ENCODE results near the gene NHP2.
"Not testable (repeated sequence)": the region's sequence is repeated elsewhere in the genome, so short reads cannot be mapped to it uniquely, and the experiment has no call there.

NHP2 gene

GRCh38 chr5:178131446-178131996 lies 22.2 kb downstream of the NHP2 start:
- DNase-seq (ENCODE audit: low read depth in 2 of 2, low spot score in 1 of 2) = no peak

GRCh38 chr5:178130576-178131445 lies 22.9 kb downstream of the NHP2 start, which contains the start of gene RMND5B:
TSS of gene RMND5B (plus strand) at chr5:178131014. CDS start at chr5:178138120, 7,106 bp downstream.
- peak in 1 of 2 donors; percentile 52 for DNase-seq (ENCODE audit: low read depth in 2 of 2, low spot score in 1 of 2)

GRCh38 chr5:178130234-178130575 lies 23.5 kb downstream of the NHP2 start:
- DNase-seq (ENCODE audit: low read depth in 2 of 2, low spot score in 1 of 2) = not testable (repeated sequence)

GRCh38 chr5:178129296-178129695 lies 24.4 kb downstream of the NHP2 start:
- no peak for DNase-seq (ENCODE audit: low read depth in 2 of 2, low spot score in 1 of 2)

GRCh38 chr5:178127300-178128009 lies 26.2 kb downstream of the NHP2 start:
- DNase-seq (ENCODE audit: low read depth in 2 of 2, low spot score in 1 of 2) = not testable (repeated sequence)

- DNase-seq (ENCODE audit: low read depth in 2 of 2, low spot score in 1 of 2) = no peak
Observed at GRCh38 chr5:178126556-178126955, 27.1 kb downstream of the NHP2 start.

- DNase-seq (ENCODE audit: low read depth in 2 of 2, low spot score in 1 of 2) = no peak
Observed at GRCh38 chr5:178125253-178125906, 28.3 kb downstream of the NHP2 start.

GRCh38 chr5:178123966-178124925 lies 29.4 kb downstream of the NHP2 start:
- no peak for DNase-seq (ENCODE audit: low read depth in 2 of 2, low spot score in 1 of 2)

GRCh38 chr5:178123094-178123965 lies 30.4 kb downstream of the NHP2 start:
- no peak for DNase-seq (ENCODE audit: low read depth in 2 of 2, low spot score in 1 of 2)

- DNase-seq (ENCODE audit: low read depth in 2 of 2, low spot score in 1 of 2) = no peak
Observed at GRCh38 chr5:178122346-178122745, 31.3 kb downstream of the NHP2 start.

GRCh38 chr5:178121391-178122276 lies 32.1 kb downstream of the NHP2 start:
- no peak for DNase-seq (ENCODE audit: low read depth in 2 of 2, low spot score in 1 of 2)

GRCh38 chr5:178120607-178121357 lies 32.9 kb downstream of the NHP2 start:
- peak in 1 of 2 donors; percentile 65 for DNase-seq (ENCODE audit: low read depth in 2 of 2, low spot score in 1 of 2)

- no peak for DNase-seq (ENCODE audit: low read depth in 2 of 2, low spot score in 1 of 2)
Observed at GRCh38 chr5:178119915-178120606, 33.6 kb downstream of the NHP2 start.

- DNase-seq (ENCODE audit: low read depth in 2 of 2, low spot score in 1 of 2) = no peak
Observed at GRCh38 chr5:178117923-178118701, 35.6 kb downstream of the NHP2 start.

- DNase-seq (ENCODE audit: low read depth in 2 of 2, low spot score in 1 of 2) = peak; percentile 47 to 52
Observed at GRCh38 chr5:178116143-178116885, 37.4 kb downstream of the NHP2 start.

GRCh38 chr5:178115814-178116142 lies 37.9 kb downstream of the NHP2 start:
- DNase-seq (ENCODE audit: low read depth in 2 of 2, low spot score in 1 of 2) = no peak
